Measurements from ENCODE around the gene CLOCK.
"Not testable (repeated sequence)": the region's sequence is repeated elsewhere in the genome, so short reads cannot be mapped to it uniquely, and the experiment has no call there.

Gene CLOCK, protein sequence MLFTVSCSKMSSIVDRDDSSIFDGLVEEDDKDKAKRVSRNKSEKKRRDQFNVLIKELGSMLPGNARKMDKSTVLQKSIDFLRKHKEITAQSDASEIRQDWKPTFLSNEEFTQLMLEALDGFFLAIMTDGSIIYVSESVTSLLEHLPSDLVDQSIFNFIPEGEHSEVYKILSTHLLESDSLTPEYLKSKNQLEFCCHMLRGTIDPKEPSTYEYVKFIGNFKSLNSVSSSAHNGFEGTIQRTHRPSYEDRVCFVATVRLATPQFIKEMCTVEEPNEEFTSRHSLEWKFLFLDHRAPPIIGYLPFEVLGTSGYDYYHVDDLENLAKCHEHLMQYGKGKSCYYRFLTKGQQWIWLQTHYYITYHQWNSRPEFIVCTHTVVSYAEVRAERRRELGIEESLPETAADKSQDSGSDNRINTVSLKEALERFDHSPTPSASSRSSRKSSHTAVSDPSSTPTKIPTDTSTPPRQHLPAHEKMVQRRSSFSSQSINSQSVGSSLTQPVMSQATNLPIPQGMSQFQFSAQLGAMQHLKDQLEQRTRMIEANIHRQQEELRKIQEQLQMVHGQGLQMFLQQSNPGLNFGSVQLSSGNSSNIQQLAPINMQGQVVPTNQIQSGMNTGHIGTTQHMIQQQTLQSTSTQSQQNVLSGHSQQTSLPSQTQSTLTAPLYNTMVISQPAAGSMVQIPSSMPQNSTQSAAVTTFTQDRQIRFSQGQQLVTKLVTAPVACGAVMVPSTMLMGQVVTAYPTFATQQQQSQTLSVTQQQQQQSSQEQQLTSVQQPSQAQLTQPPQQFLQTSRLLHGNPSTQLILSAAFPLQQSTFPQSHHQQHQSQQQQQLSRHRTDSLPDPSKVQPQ

DNA sequence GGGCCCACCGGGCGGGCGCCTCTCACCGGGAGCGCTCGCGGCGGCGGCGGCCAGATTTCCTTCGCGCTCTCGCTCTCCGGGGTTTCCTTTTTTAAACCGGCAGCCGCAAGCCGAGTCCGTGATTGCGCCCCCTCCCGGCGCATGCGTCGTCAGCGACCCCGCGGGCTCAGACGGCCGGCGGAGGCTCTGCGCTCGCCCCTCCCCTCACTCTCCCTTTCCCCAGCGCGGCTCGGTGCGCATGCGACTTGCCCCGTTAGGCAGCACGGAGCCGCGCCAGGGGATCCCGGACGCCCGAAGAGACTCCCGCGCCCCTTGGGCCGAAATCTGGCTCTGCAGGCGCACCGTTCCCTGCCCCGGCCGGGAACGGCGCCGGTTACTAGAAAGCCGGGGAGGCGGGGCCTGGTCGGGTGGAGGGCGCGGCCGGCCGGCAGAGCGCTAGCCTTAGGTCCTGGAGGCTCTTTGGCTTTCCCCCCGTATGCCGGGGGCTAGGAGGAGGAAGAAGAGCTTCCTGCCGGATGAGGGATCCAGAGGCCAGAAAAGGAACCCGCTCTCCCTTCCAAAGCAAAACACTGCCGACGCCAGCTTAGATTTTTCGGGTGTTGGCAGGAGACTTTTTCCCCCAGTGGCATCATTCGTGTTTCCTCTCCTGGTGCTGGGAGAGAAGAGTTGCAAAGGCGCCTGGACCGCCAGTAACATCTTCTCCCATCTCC, at the start of gene CLOCK:
TSS of gene CLOCK (minus strand) at position 154 of the 710 bp plus-strand sequence. CDS start 64,124 bp downstream, outside the sequence.
- DNase-seq (ENCODE audit: low read depth, low spot score): peak; percentile 92
- in situ Hi-C loops (cut with HindIII; ENCODE audit: low sequenced_read_pairs): no loop called here
- TF ChIP-seq, protein P1, sequence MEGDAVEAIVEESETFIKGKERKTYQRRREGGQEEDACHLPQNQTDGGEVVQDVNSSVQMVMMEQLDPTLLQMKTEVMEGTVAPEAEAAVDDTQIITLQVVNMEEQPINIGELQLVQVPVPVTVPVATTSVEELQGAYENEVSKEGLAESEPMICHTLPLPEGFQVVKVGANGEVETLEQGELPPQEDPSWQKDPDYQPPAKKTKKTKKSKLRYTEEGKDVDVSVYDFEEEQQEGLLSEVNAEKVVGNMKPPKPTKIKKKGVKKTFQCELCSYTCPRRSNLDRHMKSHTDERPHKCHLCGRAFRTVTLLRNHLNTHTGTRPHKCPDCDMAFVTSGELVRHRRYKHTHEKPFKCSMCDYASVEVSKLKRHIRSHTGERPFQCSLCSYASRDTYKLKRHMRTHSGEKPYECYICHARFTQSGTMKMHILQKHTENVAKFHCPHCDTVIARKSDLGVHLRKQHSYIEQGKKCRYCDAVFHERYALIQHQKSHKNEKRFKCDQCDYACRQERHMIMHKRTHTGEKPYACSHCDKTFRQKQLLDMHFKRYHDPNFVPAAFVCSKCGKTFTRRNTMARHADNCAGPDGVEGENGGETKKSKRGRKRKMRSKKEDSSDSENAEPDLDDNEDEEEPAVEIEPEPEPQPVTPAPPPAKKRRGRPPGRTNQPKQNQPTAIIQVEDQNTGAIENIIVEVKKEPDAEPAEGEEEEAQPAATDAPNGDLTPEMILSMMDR (IDR thresholded peaks at IDR 0.05; ENCODE audit: low read depth, low read length): peak; percentile 41
- H3K4me3 ChIP-seq (ENCODE audit: low read depth, low read length): peak within 1 kb of the TSS; percentile 80

DNA sequence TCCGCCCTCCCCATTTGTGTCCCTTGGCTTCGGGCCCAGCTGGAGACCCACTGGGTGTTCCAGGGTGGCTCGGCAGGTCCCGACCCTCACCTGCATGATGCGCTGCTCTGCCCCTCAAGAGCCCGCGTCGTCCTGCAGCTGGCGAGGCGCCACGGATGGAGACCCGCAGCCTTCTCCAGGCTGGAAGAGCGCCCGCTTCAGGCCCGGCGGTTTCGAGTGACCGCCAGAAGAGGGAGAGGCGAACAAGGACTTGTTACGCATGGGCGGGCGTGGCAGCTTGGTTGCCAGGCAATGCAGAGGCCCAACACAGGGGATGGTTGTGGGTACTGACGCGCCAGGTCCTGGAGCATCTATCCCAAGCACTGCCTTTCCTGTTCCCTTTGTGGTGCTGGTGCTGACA, 45.3 kb upstream of the CLOCK start, which contains the start of gene PDCL2:
TSS of gene PDCL2 (minus strand) at position 232 of the 400 bp plus-strand sequence. CDS start at position 96, 136 bp downstream.
- TF ChIP-seq, protein P1 (IDR thresholded peaks at IDR 0.05; ENCODE audit: low read depth, low read length): no peak
- no peak for DNase-seq (ENCODE audit: low read depth, low spot score)
- in situ Hi-C loops (cut with HindIII; ENCODE audit: low sequenced_read_pairs): no loop called here
- no peak within 1 kb of the TSS for H3K4me3 ChIP-seq (ENCODE audit: low read depth, low read length)

DNA sequence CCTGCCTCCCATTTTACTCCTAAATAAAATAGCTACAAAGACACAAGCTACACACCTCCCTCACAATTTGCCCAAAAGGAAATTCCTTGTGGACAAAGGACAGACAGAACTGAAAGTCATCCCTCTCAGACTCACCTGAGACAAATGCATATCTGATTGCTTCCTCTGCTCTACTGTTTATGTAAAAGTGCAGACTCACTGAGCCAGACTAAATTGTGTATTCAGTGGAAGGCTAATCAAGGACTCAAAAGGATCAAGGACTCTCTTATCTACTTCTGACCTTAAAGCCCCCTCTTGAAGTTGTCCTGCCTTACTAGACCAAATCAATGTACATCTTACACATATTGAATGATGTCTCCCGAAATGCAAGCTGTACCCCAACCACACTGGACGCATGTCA, 41.5 kb upstream of the CLOCK start:
- in situ Hi-C loops (cut with HindIII; ENCODE audit: low sequenced_read_pairs): no loop called here
- no peak for DNase-seq (ENCODE audit: low read depth, low spot score)
- H3K4me3 ChIP-seq (ENCODE audit: low read depth, low read length): no peak overlapping the region
- TF ChIP-seq, protein P1 (IDR thresholded peaks at IDR 0.05; ENCODE audit: low read depth, low read length): no peak

DNA sequence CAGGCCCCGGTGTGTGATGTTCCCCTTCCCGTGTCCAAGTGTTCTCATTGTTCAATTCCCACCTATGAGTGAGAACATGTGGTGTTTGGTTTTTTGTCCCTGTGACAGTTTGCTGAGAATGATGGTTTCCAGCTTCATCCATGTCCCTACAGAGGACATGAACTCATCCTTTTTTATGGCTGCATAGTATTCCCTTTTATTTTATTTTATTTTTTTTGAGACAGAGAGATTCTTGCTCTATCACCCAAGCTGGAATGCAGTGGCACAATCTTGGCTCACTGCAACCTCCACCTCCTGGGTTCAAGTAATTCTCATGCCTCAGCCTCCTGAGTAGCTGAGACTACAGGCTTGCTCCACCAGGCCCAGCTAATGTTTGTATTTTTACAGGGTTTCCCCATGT, 36.1 kb upstream of the CLOCK start:
- DNase-seq (ENCODE audit: low read depth, low spot score); in situ Hi-C loops (cut with HindIII; ENCODE audit: low sequenced_read_pairs); H3K4me3 ChIP-seq (ENCODE audit: low read depth, low read length): not testable (repeated sequence)

DNA sequence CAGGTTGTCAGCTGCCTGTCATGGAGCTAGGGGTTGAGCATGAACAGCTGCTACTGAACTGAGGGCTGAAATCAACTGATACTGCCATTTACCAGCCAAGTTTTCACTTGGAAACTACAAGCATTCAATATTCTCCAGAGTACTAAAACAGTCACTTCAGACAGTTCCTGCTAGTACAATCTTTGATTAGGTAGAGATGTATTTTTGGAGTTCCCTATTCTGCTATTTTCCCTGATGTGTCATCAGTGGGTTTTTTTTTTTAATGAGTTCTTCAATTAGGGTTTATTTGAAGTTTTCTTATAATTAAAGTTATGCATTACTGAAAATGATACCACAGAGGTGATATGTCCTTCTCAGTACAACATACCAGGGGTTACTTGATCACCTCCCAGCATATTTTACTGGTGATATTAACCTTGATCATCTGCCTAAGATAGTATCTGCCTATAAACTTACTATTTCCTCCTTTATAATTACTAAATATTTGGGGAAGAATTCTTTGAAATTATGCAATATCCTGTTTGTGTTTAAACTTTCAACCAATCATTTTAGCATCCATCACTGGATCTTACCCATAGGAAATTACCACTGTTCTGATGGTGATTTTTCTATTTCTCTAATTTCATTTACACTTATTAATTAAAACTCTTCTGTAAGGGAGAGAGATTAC, 31.8 kb upstream of the CLOCK start:
- H3K4me3 ChIP-seq (ENCODE audit: low read depth, low read length): no peak overlapping the region
- DNase-seq (ENCODE audit: low read depth, low spot score): no peak
- TF ChIP-seq, protein P1 (IDR thresholded peaks at IDR 0.05; ENCODE audit: low read depth, low read length): no peak
- in situ Hi-C loops (cut with HindIII; ENCODE audit: low sequenced_read_pairs): no loop called here

DNA sequence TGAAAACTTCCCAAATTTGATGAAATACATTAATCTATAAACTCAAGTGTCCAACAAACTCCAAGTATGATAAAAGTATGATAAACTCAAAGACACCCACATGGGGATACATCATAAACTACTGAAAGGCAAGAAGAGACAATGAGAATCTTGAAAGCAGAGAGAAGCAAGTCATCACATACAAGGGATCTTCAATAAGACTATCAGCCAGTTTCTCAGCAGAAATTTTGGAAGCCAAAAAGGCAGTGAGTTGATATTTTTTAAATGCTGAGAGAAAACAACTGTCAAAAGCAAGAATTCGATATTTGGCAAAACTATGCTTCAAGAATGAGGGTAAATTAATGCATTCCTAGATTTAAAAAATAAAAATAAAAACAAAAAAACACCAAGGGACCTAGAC, 28.8 kb upstream of the CLOCK start:
- TF ChIP-seq, protein P1 (IDR thresholded peaks at IDR 0.05; ENCODE audit: low read depth, low read length): no peak
- no peak for DNase-seq (ENCODE audit: low read depth, low spot score)
- in situ Hi-C loops (cut with HindIII; ENCODE audit: low sequenced_read_pairs): no loop called here
- H3K4me3 ChIP-seq (ENCODE audit: low read depth, low read length): no peak overlapping the region

Measured in astrocyte of the spinal cord (primary cell).